Neuronal stem cell (in vitro differentiated cells): ENCODE data around the gene CNTFR.

Experiments used
- DNase-seq: peaks from one replicate; pipeline ENCODE4 v3.0.0-alpha.2; 2013; ENCODE audit warnings: low spot score
- H2AFZ ChIP-seq: one replicate; pipeline ENCODE4 v1.6.1; 2013; ENCODE audit warnings: mild to moderate bottlenecking, low read length, inconsistent platforms
- H2AK5ac ChIP-seq: 2 replicates; pipeline ENCODE4 v1.6.1; 2013; ENCODE audit warnings: low read depth, mild to moderate bottlenecking, inconsistent platforms, low read length, moderate library complexity, mixed read lengths
- H2BK120ac ChIP-seq: 2 replicates; pipeline ENCODE4 v1.6.1; 2013; ENCODE audit warnings: low read depth, mild to moderate bottlenecking, inconsistent platforms, low read length, moderate library complexity, mixed read lengths
- H2BK12ac ChIP-seq: one replicate; pipeline ENCODE4 v1.6.1; 2013; ENCODE audit warnings: low read length, inconsistent platforms
- H2BK15ac ChIP-seq: 2 replicates; pipeline ENCODE4 v1.6.1; 2013; ENCODE audit warnings: mild to moderate bottlenecking, low read length, inconsistent platforms, mixed read lengths
- H2BK5ac ChIP-seq: one replicate; pipeline ENCODE4 v1.6.1; 2013; ENCODE audit warnings: inconsistent platforms, mild to moderate bottlenecking, low read length, moderate library complexity
- H3K14ac ChIP-seq: one replicate; pipeline ENCODE4 v1.6.1; 2013; ENCODE audit warnings: low read length, inconsistent platforms
- H3K18ac ChIP-seq: 2 replicates; pipeline ENCODE4 v1.6.1; 2013; ENCODE audit warnings: low read length, inconsistent platforms
- H3K23ac ChIP-seq: 2 replicates; pipeline ENCODE4 v1.6.1; 2013; ENCODE audit warnings: low read depth, mild to moderate bottlenecking, mixed read lengths, low read length, inconsistent platforms; ENCODE audit not compliant: poor library complexity
- H3K27ac ChIP-seq: replicated peaks from 3 replicates; pipeline ENCODE4 v1.5.1; 2013; ENCODE audit warnings: low read length, inconsistent platforms
- H3K27me3 ChIP-seq, 3 experiments: 2 replicates each; pipeline ENCODE4 v1.6.1; 2013; ENCODE audit warnings: low read length in 3 of 3, mild to moderate bottlenecking in 2 of 3, inconsistent platforms in 1 of 3, low read depth in 1 of 3, mixed read lengths in 1 of 3, moderate library complexity in 1 of 3; ENCODE audit not compliant: control insufficient read depth in 3 of 3, insufficient read depth in 3 of 3
- H3K36me3 ChIP-seq, 2 donors: replicated peaks in 1 of 2; 2 replicates each; pipeline ENCODE4 v1.6.1; 2013; ENCODE audit warnings: low read length in 2 of 2; ENCODE audit not compliant: control insufficient read depth in 2 of 2, insufficient read depth in 2 of 2
- H3K4ac ChIP-seq: 2 replicates; pipeline ENCODE4 v1.6.1; 2013; ENCODE audit warnings: inconsistent platforms, mild to moderate bottlenecking, low read length, moderate library complexity
- H3K4me1 ChIP-seq, 2 donors: 1 replicate in 1 of 2; 2 replicates in 1 of 2; pipeline ENCODE4 v1.6.1; 2013; ENCODE audit warnings: low read length in 2 of 2, low read depth in 1 of 2; ENCODE audit not compliant: control insufficient read depth in 2 of 2, insufficient read depth in 1 of 2
- H3K4me2 ChIP-seq: one replicate; pipeline ENCODE4 v1.6.1; 2013; ENCODE audit warnings: mild to moderate bottlenecking, low read length, inconsistent platforms; ENCODE audit not compliant: insufficient read depth, poor library complexity, severe bottlenecking
- H3K4me3 ChIP-seq, 2 donors: 2 replicates each; pipeline ENCODE4 v1.5.1; 2013; ENCODE audit warnings: low read length in 2 of 2, mild to moderate bottlenecking in 2 of 2, inconsistent platforms in 1 of 2, moderate library complexity in 1 of 2
- H3K79me1 ChIP-seq: one replicate; pipeline ENCODE4 v1.6.1; 2013; ENCODE audit warnings: low read depth, mild to moderate bottlenecking, inconsistent platforms, low read length, moderate library complexity
- H3K9ac ChIP-seq: one replicate; pipeline ENCODE4 v1.6.1; 2013; ENCODE audit warnings: mild to moderate bottlenecking, low read depth, low read length, inconsistent platforms; ENCODE audit not compliant: poor library complexity
- H3K9me3 ChIP-seq, 2 donors: replicated peaks in 1 of 2; 2 replicates each; pipeline versions ENCODE3 to v1.6.1; 2013; ENCODE audit warnings: low read length in 2 of 2, mild to moderate bottlenecking in 2 of 2, inconsistent platforms in 1 of 2, low read depth in 1 of 2, mixed read lengths in 1 of 2, moderate library complexity in 1 of 2; ENCODE audit not compliant: control insufficient read depth in 2 of 2, insufficient read depth in 1 of 2
- H4K8ac ChIP-seq: one replicate; pipeline ENCODE4 v1.6.1; 2013; ENCODE audit warnings: low read depth, mild to moderate bottlenecking, inconsistent platforms, low read length, moderate library complexity
- H4K91ac ChIP-seq: one replicate; pipeline ENCODE4 v1.6.1; 2013; ENCODE audit warnings: low read length, low read depth, mild to moderate bottlenecking, inconsistent platforms; ENCODE audit not compliant: poor library complexity
- WGBS, 2 donors: extraction: QIAGEN DNeasy Blood & Tissue Kit; methylation state at CpG; one replicate each; pipeline ENCODE4 v1.1.7; 2013; ENCODE audit warnings: missing lambda C conversion rate in 2 of 2, mixed read lengths in 1 of 2; ENCODE audit not compliant: insufficient read length in 2 of 2, insufficient replicate concordance in 1 of 2; ENCODE audit errors: extremely low coverage in 2 of 2; 5-methylcytosine and 5-hydroxymethylcytosine counted together

CNTFR gene

DNA sequence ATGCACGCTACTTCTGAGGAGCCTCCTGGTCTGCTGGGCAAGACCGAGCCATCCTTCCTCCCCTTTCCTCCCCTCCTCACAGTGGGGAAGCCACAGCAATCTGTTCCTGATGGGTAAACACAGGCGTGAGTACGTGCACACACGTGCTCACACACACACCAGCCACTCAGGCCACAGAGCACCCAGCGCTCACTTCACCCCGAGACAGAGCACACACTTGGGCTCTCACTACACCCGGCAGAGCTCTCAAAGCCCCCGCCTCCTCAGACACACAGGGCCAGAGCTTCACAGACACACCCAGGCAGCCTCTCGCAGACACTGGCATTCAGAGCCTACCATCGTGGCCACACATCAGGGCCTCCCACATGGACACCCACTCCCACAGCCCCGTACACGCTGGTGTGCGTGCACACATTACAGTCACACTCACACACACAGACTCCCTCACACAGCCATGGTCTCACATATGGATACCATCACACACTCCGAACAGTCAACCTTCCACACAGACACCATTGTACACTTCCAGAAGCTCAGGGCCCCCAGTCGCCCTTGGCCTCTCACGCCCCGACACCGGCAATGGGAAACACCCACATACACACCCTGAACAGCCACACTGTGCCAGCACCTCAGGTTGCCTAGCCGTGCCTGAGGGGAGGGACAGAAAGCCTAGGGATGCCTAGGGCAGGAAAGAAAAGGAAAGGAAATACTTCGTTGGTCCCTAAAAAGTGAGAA, 13.5 kb downstream of the CNTFR start:
- H3K9ac ChIP-seq: peak overlapping the region; percentile 70
- WGBS, 2 donors: no CpG with 5 or more reads among the region's 21 CpGs
- H3K14ac ChIP-seq: no peak overlapping the region
- H3K4ac ChIP-seq: no peak overlapping the region
- no peak overlapping the region for H3K27ac ChIP-seq
- peaks cover 62 to 74% of the 10 kb centered on the region in 2 donors for H3K4me1 ChIP-seq
- H2AK5ac ChIP-seq: no peak overlapping the region
- no peaks in the 10 kb centered on the region for H3K27me3 ChIP-seq
- no peak overlapping the region for H3K23ac ChIP-seq
- H3K4me3 ChIP-seq: no peak overlapping the region
- H2BK120ac ChIP-seq: no peak overlapping the region
- H2BK5ac ChIP-seq: no peak overlapping the region
- H3K4me2 ChIP-seq: no peak overlapping the region
- no peaks in the 10 kb centered on the region for H3K9me3 ChIP-seq
- H3K36me3 ChIP-seq: peaks cover 3 to 59% of the 10 kb centered on the region in 2 donors
- H3K18ac ChIP-seq: peak overlapping the region; percentile 12
- H3K79me1 ChIP-seq: peaks cover 4% of the 10 kb centered on the region
- H2AFZ ChIP-seq: no peak overlapping the region
- DNase-seq: no peak
- H2BK12ac ChIP-seq: no peak overlapping the region
- no peak overlapping the region for H4K91ac ChIP-seq
- H2BK15ac ChIP-seq: no peak overlapping the region
- no peak overlapping the region for H4K8ac ChIP-seq

DNA sequence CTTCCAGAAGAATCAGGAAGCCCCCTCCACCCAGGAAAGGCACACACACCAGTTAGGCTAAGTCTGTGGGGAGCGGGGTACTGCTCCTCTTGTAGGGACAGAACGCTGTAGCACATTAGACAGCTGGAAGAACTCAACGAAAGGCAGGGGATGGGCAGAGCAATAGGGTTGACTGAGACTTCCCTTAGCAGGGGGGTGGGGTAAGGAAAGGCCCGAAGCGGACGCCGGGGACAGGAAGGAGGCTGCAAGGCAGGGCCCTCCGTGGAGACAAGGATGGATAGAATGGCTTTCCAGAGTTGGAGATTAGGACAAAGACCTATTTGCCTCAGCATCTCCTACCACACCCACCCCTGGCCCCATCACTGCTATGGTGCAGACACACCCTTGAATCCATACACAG, 14.3 kb downstream of the CNTFR start:
- WGBS, 2 donors: no CpG with 5 or more reads among the region's 8 CpGs
- H3K27ac ChIP-seq: no peak overlapping the region

DNA sequence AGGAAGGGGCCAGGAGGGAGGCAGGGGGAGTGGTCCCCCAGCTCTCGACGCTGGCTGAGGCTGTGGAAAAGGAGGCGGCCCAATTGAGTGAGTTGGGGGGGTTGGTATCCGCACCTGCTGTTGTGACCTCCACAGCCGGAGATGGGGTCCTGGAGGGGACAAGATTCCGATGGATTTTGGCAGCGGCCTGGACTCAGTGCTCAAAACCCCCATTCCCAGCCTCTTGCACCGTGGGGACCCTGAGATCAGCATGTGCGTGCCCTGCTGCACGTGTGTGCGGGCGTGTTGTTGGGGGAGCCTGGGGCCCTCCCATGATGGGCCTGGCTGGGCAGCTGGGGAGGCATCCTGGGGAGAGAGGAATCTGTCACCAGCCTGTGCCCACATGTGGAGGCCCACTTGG, 15.0 kb downstream of the CNTFR start:
- Histone ChIP-seq H3K27me3 (no peaks in the 10 kb centered on the region), H3K79me1 (peaks cover 4% of the 10 kb centered on the region), H3K14ac (peak overlapping the region; percentile 49), H4K91ac (no peak overlapping the region), H2BK120ac (no peak overlapping the region), H2AK5ac (peak overlapping the region; percentile 77), H4K8ac (no peak overlapping the region), H2AFZ (no peak overlapping the region), H2BK15ac (peak overlapping the region; percentile 47), H3K36me3 (peaks cover 3 to 67% of the 10 kb centered on the region in 2 donors), H3K4ac (no peak overlapping the region), H3K4me2 (no peak overlapping the region), H2BK5ac (no peak overlapping the region), H3K23ac (no peak overlapping the region), H3K4me1 (peaks cover 56 to 69% of the 10 kb centered on the region in 2 donors), H2BK12ac (no peak overlapping the region), H3K9ac (peak overlapping the region; percentile 24), H3K18ac (peak overlapping the region; percentile 49), H3K9me3 (no peaks in the 10 kb centered on the region), H3K4me3 (no peak overlapping the region), H3K27ac (no peak overlapping the region)
- no peak for DNase-seq
- WGBS, 2 donors: no CpG with 5 or more reads among the region's 12 CpGs

More for the DNA sequence above, 14.3 kb downstream of the CNTFR start:
- no peak for DNase-seq
- Histone ChIP-seq H2BK15ac (no peak overlapping the region), H3K4me1 (peaks cover 60 to 75% of the 10 kb centered on the region in 2 donors), H3K27me3 (no peaks in the 10 kb centered on the region), H3K14ac (no peak overlapping the region), H2BK12ac (no peak overlapping the region), H3K4me2 (no peak overlapping the region), H3K9me3 (no peaks in the 10 kb centered on the region), H3K23ac (no peak overlapping the region), H3K36me3 (peaks cover 3 to 62% of the 10 kb centered on the region in 2 donors), H3K9ac (no peak overlapping the region), H2BK120ac (no peak overlapping the region), H2AK5ac (no peak overlapping the region), H3K4ac (no peak overlapping the region), H3K4me3 (no peak overlapping the region), H2AFZ (no peak overlapping the region), H4K91ac (no peak overlapping the region), H2BK5ac (no peak overlapping the region), H3K79me1 (peaks cover 4% of the 10 kb centered on the region), H4K8ac (no peak overlapping the region), H3K18ac (no peak overlapping the region)

DNA sequence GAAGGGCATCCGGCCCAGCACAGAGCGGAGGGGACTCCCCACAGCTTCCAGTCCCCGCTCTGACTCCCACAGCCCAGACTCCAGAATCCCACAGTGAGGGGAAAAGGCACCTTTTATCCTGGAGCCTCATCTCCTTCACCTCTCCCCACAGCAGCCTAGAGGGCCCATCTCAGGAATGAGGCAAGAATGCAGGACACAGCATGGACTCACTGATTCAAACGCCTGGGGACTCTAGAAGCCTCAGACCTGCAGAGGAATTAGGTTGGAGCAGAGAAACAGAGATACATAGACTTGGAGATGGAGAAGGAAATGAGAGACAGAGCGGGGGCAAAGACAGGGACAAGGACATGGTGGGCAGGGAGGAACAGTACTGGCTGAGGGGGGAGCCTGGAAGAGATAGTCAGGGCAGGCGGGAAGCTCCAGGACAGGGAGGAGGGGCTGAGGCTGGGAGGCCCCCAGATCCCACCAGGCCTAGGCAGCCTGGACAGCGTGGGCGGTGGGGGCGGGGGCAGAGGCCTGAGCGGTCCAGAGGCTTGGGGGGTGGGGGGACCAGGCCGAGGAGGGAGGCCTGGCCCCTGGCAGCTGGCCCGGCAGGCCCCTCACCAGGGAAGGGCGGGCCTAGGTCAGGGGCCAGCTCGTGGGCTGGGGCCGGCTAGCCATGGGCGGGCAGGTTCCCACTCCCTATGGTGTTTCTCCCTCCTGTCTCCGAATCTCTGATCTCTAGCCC, 15.8 kb downstream of the CNTFR start:
- Histone ChIP-seq H2BK12ac (peak overlapping the region; percentile 33), H2BK5ac (no peak overlapping the region), H3K79me1 (peaks cover 4% of the 10 kb centered on the region), H3K4me1 (peaks cover 58 to 61% of the 10 kb centered on the region in 2 donors), H3K4me3 (no peak overlapping the region), H3K9me3 (no peaks in the 10 kb centered on the region), H3K14ac (no peak overlapping the region), H3K36me3 (peaks cover 3 to 75% of the 10 kb centered on the region in 2 donors), H4K8ac (no peak overlapping the region), H3K18ac (peak overlapping the region; percentile 32), H4K91ac (no peak overlapping the region), H3K23ac (no peak overlapping the region), H2BK15ac (peak overlapping the region; percentile 51), H3K4ac (no peak overlapping the region), H2BK120ac (no peak overlapping the region), H2AK5ac (peak overlapping the region; percentile 77), H3K27ac (no peak overlapping the region), H2AFZ (no peak overlapping the region), H3K4me2 (no peak overlapping the region), H3K9ac (no peak overlapping the region), H3K27me3 (no peaks in the 10 kb centered on the region)
- no CpG with 5 or more reads among the region's 17 CpGs for WGBS, 2 donors
- DNase-seq: no peak
